HepG2 (cell line): Measurements from ENCODE around the gene BID. TPM values are rescaled to one million over a fixed set of nuclear protein-coding genes. Genes with fewer than 3 reads are reported as not detected.
A peak's percentile ranks its signal among the peaks of the same experiment; 100 is the strongest.

Source experiments
- ADNP ChIP-seq: sonication (generic); formaldehyde crosslinking; IDR thresholded peaks from 2 replicates; pipeline ENCODE4 v1.4.0; 2020; ENCODE audit warnings: missing genetic modification reagents
- ATF7 ChIP-seq, 2 experiments: fragments of 450-650 bp in 1 of 2; sonication (generic) in 1 of 2; formaldehyde crosslinking in 1 of 2; IDR thresholded peaks; 2 replicates each; pipeline versions ENCODE4 v1.4.0 to v1.6.1; 2016 to 2020; ENCODE audit warnings: antibody characterized with exemption in 1 of 2, mild to moderate bottlenecking in 1 of 2, missing genetic modification reagents in 1 of 2
- CENPT ChIP-seq: sonication (generic); formaldehyde crosslinking; IDR thresholded peaks from 2 replicates; pipeline ENCODE4 v1.8.0; 2022; ENCODE audit warnings: low read depth, mild to moderate bottlenecking, moderate library complexity, missing genetic modification reagents
- NCOA2 ChIP-seq: sonication (generic); formaldehyde crosslinking; IDR thresholded peaks from 2 replicates; pipeline ENCODE4 v1.8.0; 2022; ENCODE audit warnings: inconsistent platforms
- SRY ChIP-seq: sonication (generic); formaldehyde crosslinking; IDR thresholded peaks from 2 replicates; pipeline ENCODE4 v1.8.0; 2022; ENCODE audit warnings: mild to moderate bottlenecking, missing genetic modification reagents
- ZFY ChIP-seq: sonication (generic); formaldehyde crosslinking; IDR thresholded peaks from 2 replicates; pipeline ENCODE4 v1.4.0; 2020; ENCODE audit warnings: missing genetic modification reagents
- ZNF773 ChIP-seq: sonication (generic); formaldehyde crosslinking; IDR thresholded peaks from 2 replicates; pipeline ENCODE4 v1.4.0; 2020; ENCODE audit warnings: missing genetic modification reagents, borderline replicate concordance
- ZNF784 ChIP-seq: sonication (generic); formaldehyde crosslinking; IDR thresholded peaks from 2 replicates; pipeline ENCODE4 v1.5.1; 2020; ENCODE audit warnings: missing genetic modification reagents, mild to moderate bottlenecking, borderline replicate concordance
- polyA plus RNA-seq, 8 experiments: library from polyadenylated mRNA; depleted of rRNA in 3 of 8; stranded (reverse) in 7 of 8; unstranded in 1 of 8; fragments of >200 nt; fragmentation: Illumina TruSeq in 4 of 8; extraction: Trizol in 4 of 8; gene quantifications; 2 replicates each; pipeline versions ENCODE4 v1.2.1 to v1.2.3, GENCODE V29; 2011 to 2016; ENCODE audit warnings: low read depth in 4 of 8, missing spikeins in 1 of 8, mixed read lengths in 1 of 8; ENCODE audit not compliant: insufficient read depth in 1 of 8
- total RNA-seq, 5 experiments: library from RNA; depleted of rRNA; stranded (reverse); fragments of >200 nt; fragmentation: Illumina TruSeq; extraction: Trizol; gene quantifications; 2 replicates each; pipeline ENCODE4 v1.2.3, GENCODE V29; 2016; ENCODE audit warnings: low read depth in 1 of 5
- TF ChIP-seq, protein P1 (sequence below): sonication (generic); formaldehyde crosslinking; IDR thresholded peaks from 2 replicates; pipeline ENCODE4 v1.4.0; 2020; ENCODE audit warnings: missing genetic modification reagents, borderline replicate concordance
- TF ChIP-seq, protein P2 (sequence below): IDR thresholded peaks from 2 replicates; pipeline ENCODE4 v1.6.1; 2016; ENCODE audit warnings: low read depth
- TF ChIP-seq, protein P3 (sequence below), 2 experiments: fragments of 450-650 bp in 1 of 2; sonication (generic) in 1 of 2; formaldehyde crosslinking in 1 of 2; IDR thresholded peaks; 2 replicates each; pipeline versions ENCODE4 v1.6.1 to v1.8.0; 2016 to 2022; ENCODE audit warnings: antibody characterized with exemption in 1 of 2, mild to moderate bottlenecking in 1 of 2, missing genetic modification reagents in 1 of 2

The BID gene
- total and polyA plus RNA-seq, 2 of the 13 experiments (the other 11 are each of a cell fraction or from before 2014, with no cell fraction given), result 35.3 to 51.7 TPM

DNA sequence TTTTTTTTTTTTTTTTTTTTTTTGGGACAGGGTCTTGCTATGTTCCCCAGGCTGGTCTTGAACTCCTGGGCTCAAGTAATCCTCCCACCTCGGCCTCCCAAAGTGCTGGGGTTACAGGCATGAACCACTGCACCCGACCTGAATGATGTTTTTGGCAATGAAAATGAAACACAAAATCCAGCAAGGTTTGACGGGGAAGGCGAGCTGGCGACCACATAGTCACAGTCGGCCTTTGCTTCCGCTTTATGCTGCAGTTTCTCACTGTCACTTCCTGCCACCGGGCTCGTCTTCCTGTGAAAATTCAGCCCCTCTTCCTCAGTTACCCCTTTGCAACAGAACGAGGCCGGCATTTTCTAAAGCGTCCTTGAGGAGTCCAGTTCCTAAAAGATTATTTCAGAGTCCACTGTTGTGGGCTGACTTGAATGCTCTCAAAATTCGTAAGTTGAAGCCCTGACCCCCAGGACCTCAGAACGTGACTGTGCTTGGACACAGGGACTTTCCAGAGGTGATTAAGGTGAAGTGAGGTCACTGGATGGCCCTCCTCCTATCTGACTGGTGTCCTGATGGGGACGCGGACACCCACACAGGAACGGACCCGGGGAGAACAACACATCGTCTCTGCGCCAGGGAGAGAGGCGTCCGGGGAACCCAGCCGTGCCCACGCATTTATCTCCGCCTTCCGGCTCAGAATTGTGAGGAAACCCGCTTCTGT, 2.9 kb upstream of the BID start (continued):
- TF ChIP-seq, protein P1, sequence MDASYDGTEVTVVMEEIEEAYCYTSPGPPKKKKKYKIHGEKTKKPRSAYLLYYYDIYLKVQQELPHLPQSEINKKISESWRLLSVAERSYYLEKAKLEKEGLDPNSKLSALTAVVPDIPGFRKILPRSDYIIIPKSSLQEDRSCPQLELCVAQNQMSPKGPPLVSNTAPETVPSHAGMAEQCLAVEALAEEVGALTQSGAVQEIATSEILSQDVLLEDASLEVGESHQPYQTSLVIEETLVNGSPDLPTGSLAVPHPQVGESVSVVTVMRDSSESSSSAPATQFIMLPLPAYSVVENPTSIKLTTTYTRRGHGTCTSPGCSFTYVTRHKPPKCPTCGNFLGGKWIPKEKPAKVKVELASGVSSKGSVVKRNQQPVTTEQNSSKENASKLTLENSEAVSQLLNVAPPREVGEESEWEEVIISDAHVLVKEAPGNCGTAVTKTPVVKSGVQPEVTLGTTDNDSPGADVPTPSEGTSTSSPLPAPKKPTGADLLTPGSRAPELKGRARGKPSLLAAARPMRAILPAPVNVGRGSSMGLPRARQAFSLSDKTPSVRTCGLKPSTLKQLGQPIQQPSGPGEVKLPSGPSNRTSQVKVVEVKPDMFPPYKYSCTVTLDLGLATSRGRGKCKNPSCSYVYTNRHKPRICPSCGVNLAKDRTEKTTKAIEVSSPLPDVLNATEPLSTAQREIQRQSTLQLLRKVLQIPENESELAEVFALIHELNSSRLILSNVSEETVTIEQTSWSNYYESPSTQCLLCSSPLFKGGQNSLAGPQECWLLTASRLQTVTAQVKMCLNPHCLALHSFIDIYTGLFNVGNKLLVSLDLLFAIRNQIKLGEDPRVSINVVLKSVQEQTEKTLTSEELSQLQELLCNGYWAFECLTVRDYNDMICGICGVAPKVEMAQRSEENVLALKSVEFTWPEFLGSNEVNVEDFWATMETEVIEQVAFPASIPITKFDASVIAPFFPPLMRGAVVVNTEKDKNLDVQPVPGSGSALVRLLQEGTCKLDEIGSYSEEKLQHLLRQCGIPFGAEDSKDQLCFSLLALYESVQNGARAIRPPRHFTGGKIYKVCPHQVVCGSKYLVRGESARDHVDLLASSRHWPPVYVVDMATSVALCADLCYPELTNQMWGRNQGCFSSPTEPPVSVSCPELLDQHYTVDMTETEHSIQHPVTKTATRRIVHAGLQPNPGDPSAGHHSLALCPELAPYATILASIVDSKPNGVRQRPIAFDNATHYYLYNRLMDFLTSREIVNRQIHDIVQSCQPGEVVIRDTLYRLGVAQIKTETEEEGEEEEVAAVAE (CRISPR knock-in tag), result peak; percentile 61; the same call in 1 of the 2 replicates
- TF ChIP-seq, protein P2, sequence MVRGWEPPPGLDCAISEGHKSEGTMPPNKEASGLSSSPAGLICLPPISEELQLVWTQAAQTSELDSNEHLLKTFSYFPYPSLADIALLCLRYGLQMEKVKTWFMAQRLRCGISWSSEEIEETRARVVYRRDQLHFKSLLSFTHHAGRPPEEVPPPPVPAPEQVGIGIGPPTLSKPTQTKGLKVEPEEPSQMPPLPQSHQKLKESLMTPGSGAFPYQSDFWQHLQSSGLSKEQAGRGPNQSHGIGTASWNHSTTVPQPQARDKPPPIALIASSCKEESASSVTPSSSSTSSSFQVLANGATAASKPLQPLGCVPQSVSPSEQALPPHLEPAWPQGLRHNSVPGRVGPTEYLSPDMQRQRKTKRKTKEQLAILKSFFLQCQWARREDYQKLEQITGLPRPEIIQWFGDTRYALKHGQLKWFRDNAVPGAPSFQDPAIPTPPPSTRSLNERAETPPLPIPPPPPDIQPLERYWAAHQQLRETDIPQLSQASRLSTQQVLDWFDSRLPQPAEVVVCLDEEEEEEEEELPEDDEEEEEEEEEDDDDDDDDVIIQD (CRISPR knock-in tag), result no peak
- TF ChIP-seq ZNF784 (CRISPR knock-in tag) (no peak), ZFY (peak; percentile 66), SRY (CRISPR knock-in tag) (no peak), CENPT (CRISPR knock-in tag) (no peak), NCOA2 (CRISPR knock-in tag) (peak; percentile 15; the same call in 1 of the 2 replicates), ATF7 (IDR thresholded peaks at IDR 0.05) (no peak), ATF7 (CRISPR knock-in tag; IDR thresholded peaks at IDR 0.05) (no peak), ADNP (CRISPR knock-in tag) (no peak), ZNF773 (no peak)
- TF ChIP-seq, protein P3, sequence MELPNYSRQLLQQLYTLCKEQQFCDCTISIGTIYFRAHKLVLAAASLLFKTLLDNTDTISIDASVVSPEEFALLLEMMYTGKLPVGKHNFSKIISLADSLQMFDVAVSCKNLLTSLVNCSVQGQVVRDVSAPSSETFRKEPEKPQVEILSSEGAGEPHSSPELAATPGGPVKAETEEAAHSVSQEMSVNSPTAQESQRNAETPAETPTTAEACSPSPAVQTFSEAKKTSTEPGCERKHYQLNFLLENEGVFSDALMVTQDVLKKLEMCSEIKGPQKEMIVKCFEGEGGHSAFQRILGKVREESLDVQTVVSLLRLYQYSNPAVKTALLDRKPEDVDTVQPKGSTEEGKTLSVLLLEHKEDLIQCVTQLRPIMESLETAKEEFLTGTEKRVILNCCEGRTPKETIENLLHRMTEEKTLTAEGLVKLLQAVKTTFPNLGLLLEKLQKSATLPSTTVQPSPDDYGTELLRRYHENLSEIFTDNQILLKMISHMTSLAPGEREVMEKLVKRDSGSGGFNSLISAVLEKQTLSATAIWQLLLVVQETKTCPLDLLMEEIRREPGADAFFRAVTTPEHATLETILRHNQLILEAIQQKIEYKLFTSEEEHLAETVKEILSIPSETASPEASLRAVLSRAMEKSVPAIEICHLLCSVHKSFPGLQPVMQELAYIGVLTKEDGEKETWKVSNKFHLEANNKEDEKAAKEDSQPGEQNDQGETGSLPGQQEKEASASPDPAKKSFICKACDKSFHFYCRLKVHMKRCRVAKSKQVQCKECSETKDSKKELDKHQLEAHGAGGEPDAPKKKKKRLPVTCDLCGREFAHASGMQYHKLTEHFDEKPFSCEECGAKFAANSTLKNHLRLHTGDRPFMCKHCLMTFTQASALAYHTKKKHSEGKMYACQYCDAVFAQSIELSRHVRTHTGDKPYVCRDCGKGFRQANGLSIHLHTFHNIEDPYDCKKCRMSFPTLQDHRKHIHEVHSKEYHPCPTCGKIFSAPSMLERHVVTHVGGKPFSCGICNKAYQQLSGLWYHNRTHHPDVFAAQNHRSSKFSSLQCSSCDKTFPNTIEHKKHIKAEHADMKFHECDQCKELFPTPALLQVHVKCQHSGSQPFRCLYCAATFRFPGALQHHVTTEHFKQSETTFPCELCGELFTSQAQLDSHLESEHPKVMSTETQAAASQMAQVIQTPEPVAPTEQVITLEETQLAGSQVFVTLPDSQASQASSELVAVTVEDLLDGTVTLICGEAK (IDR thresholded peaks at IDR 0.05), result 0 out of 2 replicates have a peak, but pooled peaks have one; percentile 1
- TF ChIP-seq, protein P3 (CRISPR knock-in tag; IDR thresholded peaks at IDR 0.05), result peak; percentile 37; the same call in 1 of the 2 replicates
